DND-41 (cell line): ENCODE results near the gene UGT1A6.

Experiments
- CTCF ChIP-seq: IDR thresholded peaks from 2 replicates; pipeline ENCODE4 v1.5.1; 2012; ENCODE audit warnings: borderline replicate concordance, low read length, moderate library complexity, mild to moderate bottlenecking; ENCODE audit not compliant: poor library complexity, severe bottlenecking; ENCODE audit errors: extremely low read depth
- EZH2 ChIP-seq: IDR thresholded peaks from 3 replicates; pipeline ENCODE4 v1.6.1; 2012; ENCODE audit warnings: borderline replicate concordance, low read depth, mild to moderate bottlenecking, moderate library complexity, low read length, inconsistent platforms; ENCODE audit not compliant: severe bottlenecking

GRCh38 chr2:233807966-233808935 lies 115.6 kb downstream of the UGT1A6 start:
- no peak for TF ChIP-seq CTCF
- no peak for TF ChIP-seq EZH2
